HCT116 (cell line): Measurements from ENCODE around the gene COL21A1.

ENCODE experiments used
- CTCF ChIP-seq, 3 experiments: fragments of 200-600 bp in 1 of 3; sonication (generic) in 1 of 3; IDR thresholded peaks in 2 of 3; conservative IDR thresholded peaks in 1 of 3; 2 replicates each; pipeline ENCODE4 v1.5.1; 2012 to 2017; ENCODE audit warnings: low read depth in 2 of 3, low read length in 2 of 3, antibody characterized with exemption in 1 of 3, borderline replicate concordance in 1 of 3, control low read depth in 1 of 3, mild to moderate bottlenecking in 1 of 3, mixed read lengths in 1 of 3, mixed run types in 1 of 3, moderate library complexity in 1 of 3; ENCODE audit not compliant: insufficient read depth in 1 of 3
- EGR1 ChIP-seq: IDR thresholded peaks from 2 replicates; pipeline ENCODE4 v1.6.1; 2012; ENCODE audit warnings: low read depth
- EZH2 ChIP-seq: fragments of 200-600 bp; sonication (generic); IDR thresholded peaks from 2 replicates; pipeline ENCODE4 v1.6.1; 2017; ENCODE audit warnings: antibody characterized with exemption, mixed run types
- EZH2phosphoT487 ChIP-seq: fragments of 200-600 bp; IDR thresholded peaks from 2 replicates; pipeline ENCODE4 v1.6.1; 2018; ENCODE audit warnings: antibody characterized with exemption, borderline replicate concordance
- POLR2A ChIP-seq: IDR thresholded peaks from 2 replicates; pipeline ENCODE4 v1.7.0; 2011; ENCODE audit warnings: borderline replicate concordance; ENCODE audit not compliant: insufficient read depth, insufficient read length; ENCODE audit errors: extremely low read depth
- POLR2AphosphoS5 ChIP-seq: IDR thresholded peaks from 2 replicates; pipeline ENCODE4 v1.6.1; 2011; ENCODE audit warnings: mild to moderate bottlenecking, low read depth, low read length, moderate library complexity
- REST ChIP-seq: IDR thresholded peaks from 2 replicates; pipeline ENCODE4 v1.6.1; 2012; ENCODE audit warnings: low read depth
- SRF ChIP-seq: IDR thresholded peaks from 2 replicates; pipeline ENCODE4 v1.6.1; 2012; ENCODE audit warnings: low read depth
- YY1 ChIP-seq: IDR thresholded peaks from 2 replicates; pipeline ENCODE4 v1.6.1; 2011; ENCODE audit warnings: low read length, low read depth, moderate library complexity, mild to moderate bottlenecking; ENCODE audit not compliant: insufficient replicate concordance; ENCODE audit errors: extremely low read depth
- ZFX ChIP-seq: fragments of 450-650 bp; IDR thresholded peaks from 2 replicates; pipeline ENCODE4 v1.6.1; 2017
- ZNF274 ChIP-seq: fragments of 200-500 bp; sonication (Bioruptor generic); IDR thresholded peaks from 2 replicates; pipeline ENCODE4 v1.6.1; 2014; ENCODE audit warnings: mild to moderate bottlenecking, low read depth, low read length, inconsistent platforms

GRCh38 chr6:56024931-56025330 lies 222.4 kb downstream of the COL21A1 start:
- TF ChIP-seq EZH2, result no peak
- no peak for TF ChIP-seq CTCF (IDR thresholded peaks at IDR 0.05 in 2 of 3, conservative IDR thresholded peaks at IDR 0.05 in 1 of 3; ENCODE audit: borderline replicate concordance in 1 of 3, insufficient read depth in 1 of 3, low read depth in 2 of 3, low read length in 2 of 3)
- TF ChIP-seq POLR2A, result no peak
- no peak for TF ChIP-seq REST
- no peak for TF ChIP-seq POLR2AphosphoS5
- no peak for TF ChIP-seq YY1
- no peak for TF ChIP-seq ZFX
- no peak for TF ChIP-seq ZNF274
- no peak for TF ChIP-seq EGR1
- TF ChIP-seq SRF, result no peak
- TF ChIP-seq EZH2phosphoT487, result no peak
